Cardiac muscle cell (in vitro differentiated cells and primary cell): ENCODE data around the gene TSNAXIP1. TPM values are rescaled to one million over a fixed set of nuclear protein-coding genes. Genes with fewer than 3 reads are reported as not detected.
A peak's percentile ranks its signal among the peaks of the same experiment; 100 is the strongest.

Experiments
- DNase-seq, 2 donors: peaks; one replicate each; pipeline versions ENCODE4 v3.0.0 to v3.0.0-alpha.2; 2010 to 2017; ENCODE audit warnings: low read depth in 1 of 2, low spot score in 1 of 2
- H3K27ac ChIP-seq: fragments of 200-600 bp; sonication (generic); 2 replicates; pipeline ENCODE4 v1.5.1; 2016
- H3K27me3 ChIP-seq: fragments of 200-600 bp; sonication (generic); 2 replicates; pipeline ENCODE4 v1.6.0; 2016; ENCODE audit warnings: control low read depth
- H3K36me3 ChIP-seq: fragments of 200-600 bp; sonication (generic); 2 replicates; pipeline ENCODE4 v1.5.1; 2016; ENCODE audit warnings: control low read depth
- H3K4me1 ChIP-seq: fragments of 200-600 bp; sonication (generic); 2 replicates; pipeline ENCODE4 v1.8.1; 2017; ENCODE audit warnings: low read depth, mild to moderate bottlenecking, mixed run types
- H3K4me3 ChIP-seq: fragments of 200-600 bp; sonication (generic); 2 replicates; pipeline ENCODE4 v1.5.1; 2016; ENCODE audit warnings: mild to moderate bottlenecking
- H3K9me3 ChIP-seq: fragments of 200-600 bp; sonication (generic); 2 replicates; pipeline ENCODE4 v1.5.1; 2017; ENCODE audit warnings: low read depth, mild to moderate bottlenecking, control low read depth
- CTCF ChIP-seq: IDR thresholded peaks from 2 replicates; pipeline ENCODE4 v1.5.1; 2012; ENCODE audit warnings: low read depth, mild to moderate bottlenecking, low read length
- polyA plus RNA-seq: library from polyadenylated mRNA; unstranded; fragments of >200 nt; fragmentation: Nextera tagmentation; extraction: Ambion mirVana; gene quantifications from 2 replicates; pipeline ENCODE4 v1.2.1, GENCODE V29; 2016
- total RNA-seq: library from RNA; depleted of rRNA; stranded (reverse); fragments of >200 nt; gene quantifications from 2 replicates; pipeline ENCODE4 v1.2.3, GENCODE V29; 2016

Gene TSNAXIP1
- total and polyA plus RNA-seq, 2 experiments from 2014 or later: 1.1 to 1.7 TPM

GRCh38 chr16:67775273-67775672 lies 31.4 kb upstream of the TSNAXIP1 start:
- Histone ChIP-seq H3K36me3 (no peaks in the 10 kb centered on the region), H3K9me3 (no peaks in the 10 kb centered on the region), H3K27ac (no peak overlapping the region), H3K27me3 (peaks cover 93% of the 10 kb centered on the region), H3K4me1 (no peaks in the 10 kb centered on the region), H3K4me3 (no peak overlapping the region)
- TF ChIP-seq CTCF: no peak
- DNase-seq: no peak

- Histone ChIP-seq H3K36me3 (no peaks in the 10 kb centered on the region), H3K4me1 (no peaks in the 10 kb centered on the region), H3K27me3 (peaks cover 74% of the 10 kb centered on the region), H3K9me3 (no peaks in the 10 kb centered on the region), H3K27ac (no peak overlapping the region), H3K4me3 (no peak overlapping the region)
- TF ChIP-seq CTCF: no peak
- DNase-seq: no peak
Observed at GRCh38 chr16:67779256-67780014, 27.3 kb upstream of the TSNAXIP1 start.

GRCh38 chr16:67780847-67781564 lies 25.7 kb upstream of the TSNAXIP1 start:
- H3K9me3 ChIP-seq: no peaks in the 10 kb centered on the region
- DNase-seq: no peak
- no peaks in the 10 kb centered on the region for H3K36me3 ChIP-seq
- H3K4me3 ChIP-seq: no peak overlapping the region
- H3K27ac ChIP-seq: no peak overlapping the region
- no peak for TF ChIP-seq CTCF
- H3K27me3 ChIP-seq: peaks cover 70% of the 10 kb centered on the region
- no peaks in the 10 kb centered on the region for H3K4me1 ChIP-seq

DNA sequence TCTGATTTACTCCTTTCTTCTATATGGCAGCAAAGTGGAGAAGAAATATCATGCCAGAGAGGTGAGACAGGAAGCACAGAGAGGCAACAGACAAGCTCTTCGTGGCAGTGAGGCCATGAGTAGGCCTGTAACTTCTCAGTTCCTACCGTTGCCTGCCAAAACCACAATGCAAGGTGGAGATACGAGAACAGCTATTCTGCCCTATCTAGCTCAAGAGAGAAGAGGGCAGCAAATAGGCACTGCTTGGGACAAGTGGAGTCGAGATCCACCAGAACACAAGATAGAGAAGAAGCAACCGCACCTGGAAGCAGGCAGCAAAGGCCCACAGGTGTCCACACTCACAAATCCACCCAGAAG lies 25.1 kb upstream of the TSNAXIP1 start:
- H3K36me3 ChIP-seq: no peaks in the 10 kb centered on the region
- no peaks in the 10 kb centered on the region for H3K4me1 ChIP-seq
- H3K27me3 ChIP-seq: peaks cover 73% of the 10 kb centered on the region
- no peak overlapping the region for H3K27ac ChIP-seq
- H3K9me3 ChIP-seq: no peaks in the 10 kb centered on the region
- no peak overlapping the region for H3K4me3 ChIP-seq
- no peak for DNase-seq
- no peak for TF ChIP-seq CTCF

GRCh38 chr16:67782567-67783352 lies 23.9 kb upstream of the TSNAXIP1 start:
- TF ChIP-seq CTCF: no peak
- H3K27ac ChIP-seq: no peak overlapping the region
- H3K4me3 ChIP-seq: no peak overlapping the region

More at GRCh38 chr16:67782567-67783352, 23.9 kb upstream of the TSNAXIP1 start:
- Histone ChIP-seq H3K4me1 (no peaks in the 10 kb centered on the region), H3K27me3 (peaks cover 73% of the 10 kb centered on the region), H3K9me3 (no peaks in the 10 kb centered on the region), H3K36me3 (no peaks in the 10 kb centered on the region)
- DNase-seq: peak in 1 of 2 donors; percentile 44
